IPS DF 19.7 (cell line): ENCODE measurements around the gene SYNDIG1L.
"Not testable (repeated sequence)": the region's sequence is repeated elsewhere in the genome, so short reads cannot be mapped to it uniquely, and the experiment has no call there.

ENCODE experiments used
- DNase-seq: peaks from one replicate; pipeline ENCODE4 v3.0.0-alpha.2; 2013; ENCODE audit warnings: low read depth, low spot score

SYNDIG1L gene

DNA sequence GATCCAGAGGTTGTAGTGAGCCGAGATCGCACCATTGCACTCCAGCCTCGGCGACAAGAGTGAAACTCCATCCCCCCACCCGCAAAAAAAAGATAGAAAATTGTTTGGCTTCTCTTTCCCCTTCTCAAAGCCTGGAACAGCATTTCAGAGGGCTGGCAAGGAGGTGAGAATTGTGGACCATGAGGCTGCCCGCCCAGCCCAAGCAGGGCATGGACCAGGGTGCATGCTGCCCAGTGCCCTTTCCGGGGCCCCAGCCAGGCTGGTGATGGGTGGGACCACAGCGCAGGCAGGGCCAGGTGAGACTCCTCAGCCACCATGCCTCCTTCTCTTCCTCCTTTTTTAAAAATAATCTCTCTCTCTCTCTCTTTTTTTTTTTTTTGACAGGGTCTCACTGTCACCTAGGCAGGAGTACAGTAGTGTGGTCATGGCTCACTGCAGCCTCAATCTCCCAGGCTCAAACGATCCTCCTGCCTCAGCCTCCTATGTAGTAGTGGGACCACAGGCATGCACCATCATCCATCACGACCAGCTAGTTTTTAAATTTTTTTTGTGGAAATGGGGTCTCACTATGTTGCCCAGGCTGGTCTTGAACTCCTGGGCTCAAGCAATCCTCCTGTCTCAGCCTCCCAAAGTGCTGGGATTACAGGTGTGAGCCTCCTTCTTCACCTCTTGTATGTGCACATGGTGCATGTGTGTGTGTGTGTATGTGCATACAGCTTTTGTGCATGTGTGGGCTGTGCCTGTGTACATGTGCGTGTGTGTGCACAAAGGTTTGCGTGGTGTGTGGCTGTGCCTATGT lies 22.2 kb downstream of the SYNDIG1L start:
- no peak for DNase-seq

GRCh38 chr14:74402401-74403251 lies 23.4 kb downstream of the SYNDIG1L start:
- DNase-seq, result no peak

- no peak for DNase-seq
These were observed 24.3 kb downstream of the SYNDIG1L start for GRCh38 chr14:74401504-74402241.

- DNase-seq, result no peak
These were observed 25.0 kb downstream of the SYNDIG1L start for GRCh38 chr14:74400919-74401503.

GRCh38 chr14:74400031-74400685 lies 25.9 kb downstream of the SYNDIG1L start:
- DNase-seq, result no peak

DNA sequence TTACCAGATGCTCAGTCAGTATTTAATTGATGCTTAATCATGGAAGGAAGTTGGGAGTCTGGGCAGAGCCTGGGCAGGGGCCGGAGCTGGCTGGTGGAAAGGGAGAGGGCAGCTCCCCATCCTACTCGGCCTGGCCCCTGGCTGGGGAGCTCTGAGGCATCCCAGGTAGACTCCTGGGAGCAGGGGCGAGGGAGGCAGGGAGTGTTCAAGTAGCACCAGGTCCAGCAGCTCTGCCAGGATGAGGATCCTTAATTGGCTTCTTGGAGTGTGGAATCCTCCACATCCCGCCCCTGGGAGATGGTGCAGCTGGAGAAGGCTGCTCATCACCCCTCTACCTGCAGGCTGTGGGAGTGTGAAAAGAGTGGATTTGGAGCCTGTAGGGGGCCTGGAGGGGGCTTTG lies 30.9 kb downstream of the SYNDIG1L start:
- DNase-seq, result no peak

DNA sequence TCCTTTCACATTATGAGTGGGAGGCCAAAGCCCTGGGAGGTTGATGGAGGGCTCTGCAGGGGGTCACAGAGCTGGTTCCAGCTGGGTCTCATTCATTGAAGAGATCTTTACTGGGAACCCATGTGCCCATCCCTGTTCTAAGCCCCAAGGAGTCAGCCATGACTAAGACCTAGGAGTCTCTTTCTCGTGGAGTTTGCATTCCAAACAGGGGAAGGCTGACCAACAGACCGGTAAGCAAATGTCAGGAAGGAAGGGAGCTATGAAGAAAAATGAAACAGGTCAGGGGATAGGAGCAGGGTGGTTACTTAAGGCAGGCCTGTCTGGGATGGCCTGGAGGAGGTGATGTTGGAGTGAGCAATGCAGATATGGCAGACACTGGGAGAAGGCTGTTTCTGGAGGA lies 31.5 kb downstream of the SYNDIG1L start:
- no peak for DNase-seq

GRCh38 chr14:74392616-74393570 lies 33.1 kb downstream of the SYNDIG1L start:
- DNase-seq, result no peak

DNA sequence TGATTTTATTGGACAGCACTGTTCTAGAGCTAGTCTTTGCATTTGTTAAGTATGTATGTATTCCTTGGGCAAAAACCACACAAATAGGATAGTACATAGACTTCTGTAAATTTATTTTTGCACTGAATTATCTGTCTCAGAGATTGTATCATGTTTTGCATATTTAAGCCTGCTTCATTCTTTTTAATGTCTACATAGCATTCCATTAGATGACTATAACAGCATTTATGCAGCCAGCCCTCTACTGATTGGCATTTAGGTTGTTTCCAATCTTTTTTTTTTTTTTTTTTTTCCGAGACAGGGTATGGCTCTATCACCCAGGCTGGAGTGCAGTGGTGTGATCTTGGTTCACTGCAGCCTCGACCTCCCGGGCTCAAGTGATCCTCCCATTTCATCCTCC lies 34.5 kb downstream of the SYNDIG1L start:
- DNase-seq, result no peak

GRCh38 chr14:74390505-74390904 lies 35.5 kb downstream of the SYNDIG1L start:
- DNase-seq, result not testable (repeated sequence)

GRCh38 chr14:74389980-74390379 lies 36.0 kb downstream of the SYNDIG1L start:
- DNase-seq, result no peak

GRCh38 chr14:74382231-74382630 lies 43.8 kb downstream of the SYNDIG1L start:
- no peak for DNase-seq

- DNase-seq, result not testable (repeated sequence)
These were observed 44.4 kb downstream of the SYNDIG1L start for GRCh38 chr14:74381571-74381970.

DNA sequence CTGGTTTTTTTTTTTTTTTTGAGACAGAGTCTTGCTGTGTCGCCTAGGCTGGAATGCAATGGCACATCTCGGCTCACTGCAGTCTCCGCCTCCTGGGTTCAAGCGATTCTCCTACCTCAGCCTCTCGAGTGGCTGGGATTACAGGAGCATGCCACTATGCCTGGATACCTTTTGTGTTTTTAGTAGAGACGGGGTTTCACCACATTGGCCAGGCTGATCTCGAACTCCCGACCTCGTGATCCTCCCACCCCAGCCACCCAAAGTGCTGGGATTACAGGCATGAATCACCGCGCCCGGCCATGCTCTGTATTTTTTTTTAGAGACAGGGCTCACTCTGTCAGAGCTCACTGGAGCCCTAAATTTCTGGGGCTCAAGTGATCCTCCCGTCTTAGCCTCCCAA lies 45.2 kb downstream of the SYNDIG1L start:
- DNase-seq, result no peak

GRCh38 chr14:74380172-74380571 lies 45.8 kb downstream of the SYNDIG1L start:
- no peak for DNase-seq

- no peak for DNase-seq
These were observed 47.9 kb downstream of the SYNDIG1L start for GRCh38 chr14:74377976-74378690.

- DNase-seq, result no peak
These were observed 57.6 kb downstream of the SYNDIG1L start for GRCh38 chr14:74368441-74368840.

DNA sequence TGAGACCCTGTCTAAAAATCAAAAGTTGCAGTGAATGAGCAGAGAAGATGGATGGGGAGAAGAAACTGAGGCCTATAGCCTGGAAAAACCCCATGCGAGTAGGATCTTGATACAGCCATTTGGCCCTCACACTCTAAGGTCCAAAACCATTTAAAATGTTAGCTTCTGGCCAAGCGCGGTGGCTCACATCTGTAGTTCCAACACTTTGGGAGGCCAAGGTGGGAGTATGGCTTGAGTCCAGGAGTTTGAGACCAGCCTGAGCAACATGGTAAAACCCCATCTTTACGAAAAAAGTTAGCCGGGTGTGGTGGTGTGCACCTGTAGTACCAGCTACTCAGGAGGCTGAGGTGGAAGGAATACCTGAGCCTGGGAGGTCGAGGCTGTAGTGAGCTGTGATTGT lies 58.0 kb downstream of the SYNDIG1L start:
- DNase-seq, result no peak

DNA sequence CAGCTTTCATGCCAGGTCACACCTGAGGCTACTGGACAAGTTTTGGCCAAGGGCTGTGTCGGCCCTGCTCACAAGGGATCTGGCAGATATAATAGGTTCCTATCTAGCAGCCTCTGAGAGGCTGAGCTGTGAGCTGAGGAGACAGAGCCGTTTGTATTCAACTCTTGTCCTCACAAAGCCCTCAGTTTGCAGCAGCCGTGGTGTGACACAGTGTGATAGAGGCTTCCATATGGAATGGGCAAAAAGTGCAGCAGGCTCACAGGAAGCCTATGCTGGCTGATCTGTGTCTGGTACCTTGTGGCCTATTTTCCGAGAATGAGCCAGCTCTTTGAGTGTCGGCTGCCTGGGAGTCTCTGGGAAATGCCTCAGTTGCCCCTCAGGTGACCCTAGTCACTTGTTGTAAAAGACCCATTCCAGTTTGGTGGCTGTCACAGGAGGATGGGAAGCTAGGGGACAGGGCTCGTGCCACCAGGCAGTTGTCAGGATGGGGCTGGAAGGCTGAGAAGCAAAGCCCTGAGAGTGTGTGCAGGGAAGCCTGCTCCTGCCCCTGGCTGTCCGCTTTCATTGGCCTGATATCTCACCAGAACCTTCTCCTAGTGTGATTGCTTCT lies 61.6 kb downstream of the SYNDIG1L start:
- DNase-seq, result no peak
